ENCODE measurements around the gene TAF11. TPM values are rescaled to one million over a fixed set of nuclear protein-coding genes. Genes with fewer than 3 reads are reported as not detected.
"Not testable (repeated sequence)": the region's sequence is repeated elsewhere in the genome, so short reads cannot be mapped to it uniquely, and the experiment has no call there.

TAF11 gene
- polyA plus RNA-seq, 4 donors, result 31.0 to 45.2 (median 38.9) TPM

DNA sequence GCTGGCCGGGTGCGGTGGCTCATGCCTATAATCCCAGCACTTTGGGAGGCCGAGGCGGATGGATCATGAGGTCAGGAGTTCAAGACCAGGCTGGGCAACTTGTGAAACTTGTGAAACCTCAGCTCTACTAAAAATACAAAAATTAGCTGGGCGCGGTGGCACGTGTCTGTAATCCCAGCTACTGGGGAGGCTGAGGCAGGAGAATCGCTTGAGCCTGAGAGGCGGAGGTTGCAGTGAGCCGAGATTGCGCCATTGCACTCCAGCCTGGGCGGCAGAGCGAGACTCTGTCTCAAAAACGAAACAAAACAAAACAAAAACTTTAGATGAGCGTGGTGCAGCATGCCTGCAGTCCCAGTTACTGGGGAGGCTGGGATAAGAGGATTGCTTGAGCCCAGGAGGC lies 2.0 kb downstream of the TAF11 start:
- H3K27me3 ChIP-seq (ENCODE audit: control insufficient read depth in 3 of 3, insufficient read depth in 3 of 3, low read length in 3 of 3); FAIRE-seq; H3K9me3 ChIP-seq (ENCODE audit: control insufficient read depth in 2 of 2, insufficient read depth in 1 of 2, low read depth in 1 of 2, low read length in 1 of 2); H3K4me1 ChIP-seq (ENCODE audit: control insufficient read depth in 3 of 3, insufficient read depth in 2 of 3, low read depth in 1 of 3, low read length in 2 of 3); DNase-seq; H3K4me3 ChIP-seq (ENCODE audit: low read depth in 1 of 3, low read length in 3 of 3); H3K27ac ChIP-seq (ENCODE audit: low read depth in 1 of 3, low read length in 2 of 3): not testable (repeated sequence)
- peaks cover 0 to 19% (median 4%) of the 10 kb centered on the region in 3 donors for H3K36me3 ChIP-seq (ENCODE audit: control insufficient read depth in 3 of 3, insufficient read depth in 2 of 3, low read depth in 1 of 3, low read length in 3 of 3)
- 89 to 93% (median 92%) methylated on average over 15 of the region's 15 CpGs for WGBS, 3 donors

DNA sequence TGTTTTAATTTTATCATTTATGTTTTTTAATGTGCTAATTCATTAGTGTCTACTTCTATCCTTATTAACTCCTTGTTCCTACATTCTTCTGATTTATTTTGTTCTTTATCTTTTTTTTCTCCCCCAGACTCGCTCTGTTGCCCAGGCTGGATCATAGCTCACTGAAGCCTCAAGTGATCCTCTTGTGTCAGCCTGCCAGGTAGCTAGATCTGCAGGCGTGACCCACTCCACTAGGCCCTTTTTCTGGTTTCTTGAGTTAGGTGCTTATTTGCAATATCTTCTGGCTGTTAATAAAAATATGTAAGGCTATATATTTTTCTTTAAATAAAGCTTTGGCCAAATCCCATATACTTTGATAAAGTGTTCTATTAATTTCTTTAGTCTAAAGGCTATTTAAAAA lies 2.8 kb downstream of the TAF11 start:
- Histone ChIP-seq H3K9me3 (ENCODE audit: control insufficient read depth in 2 of 2, insufficient read depth in 1 of 2, low read depth in 1 of 2, low read length in 1 of 2) (no peaks in the 10 kb centered on the region), H3K27ac (ENCODE audit: low read depth in 1 of 3, low read length in 2 of 3) (no peak overlapping the region), H3K36me3 (ENCODE audit: control insufficient read depth in 3 of 3, insufficient read depth in 2 of 3, low read depth in 1 of 3, low read length in 3 of 3) (peaks cover 0 to 19% (median 7%) of the 10 kb centered on the region in 3 donors), H3K27me3 (ENCODE audit: control insufficient read depth in 3 of 3, insufficient read depth in 3 of 3, low read length in 3 of 3) (no peaks in the 10 kb centered on the region), H3K4me3 (ENCODE audit: low read depth in 1 of 3, low read length in 3 of 3) (no peak overlapping the region), H3K4me1 (ENCODE audit: control insufficient read depth in 3 of 3, insufficient read depth in 2 of 3, low read depth in 1 of 3, low read length in 2 of 3) (peaks cover 0 to 3% (median 0%) of the 10 kb centered on the region in 3 donors)
- FAIRE-seq (no peak), DNase-seq (no peak)
- 94 to 96% (median 96%) methylated on average over 2 of the region's 2 CpGs for WGBS, 3 donors

DNA sequence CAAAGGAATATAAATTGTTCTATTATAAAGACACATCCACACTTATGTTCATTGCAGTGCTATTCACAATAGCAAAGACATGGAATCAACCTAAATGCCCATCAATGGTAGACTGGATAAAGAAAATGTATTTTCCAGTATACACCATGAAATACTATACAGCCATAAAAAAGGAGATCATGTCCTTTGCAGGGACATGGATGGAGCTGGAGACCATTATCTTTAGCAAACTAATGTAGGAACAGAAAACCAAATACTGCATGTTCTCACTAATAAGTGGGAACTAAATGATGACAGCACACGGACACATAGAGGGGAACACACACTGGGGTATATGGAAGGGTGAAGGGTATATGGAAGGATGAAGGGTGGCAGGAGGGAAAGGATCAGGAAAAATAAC lies 3.8 kb downstream of the TAF11 start:
- not testable (repeated sequence) for FAIRE-seq
- 100% methylated on average over 1 of the region's 1 CpG for WGBS, 3 donors

DNA sequence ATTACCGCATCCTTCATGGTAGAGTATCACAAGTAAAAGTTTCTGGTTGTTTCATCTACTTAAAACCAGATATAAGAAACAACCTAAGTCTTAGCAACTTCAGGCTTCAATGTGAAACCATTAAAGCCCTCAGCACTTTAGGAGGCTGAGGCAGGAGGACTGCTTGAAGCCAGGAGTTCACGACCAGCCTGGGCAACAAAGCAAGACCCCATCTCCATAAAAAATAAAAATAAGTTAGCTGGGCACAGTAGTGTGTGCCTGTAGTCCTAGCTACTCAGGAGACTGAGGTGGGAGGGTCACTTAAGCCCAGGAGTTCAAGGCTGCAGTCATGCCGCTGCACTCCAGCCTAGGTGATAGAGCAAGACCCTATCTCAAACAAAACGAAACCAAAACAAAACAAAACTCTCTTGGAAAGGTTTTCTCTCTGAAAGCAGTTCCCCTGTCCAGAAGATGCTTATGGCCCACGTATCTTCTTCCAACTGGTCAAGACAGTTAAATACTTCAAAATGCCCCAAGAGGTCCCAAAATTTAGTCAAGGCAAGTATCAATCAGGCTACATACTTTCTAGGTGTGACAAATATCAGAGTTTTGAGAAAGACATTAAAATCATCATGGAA lies 9.9 kb downstream of the TAF11 start:
- FAIRE-seq (no peak), DNase-seq (no peak)
- Histone ChIP-seq H3K4me3 (ENCODE audit: low read depth in 1 of 3, low read length in 3 of 3) (no peak overlapping the region), H3K9me3 (ENCODE audit: control insufficient read depth in 2 of 2, insufficient read depth in 1 of 2, low read depth in 1 of 2, low read length in 1 of 2) (no peaks in the 10 kb centered on the region), H3K27ac (ENCODE audit: low read depth in 1 of 3, low read length in 2 of 3) (no peak overlapping the region), H3K4me1 (ENCODE audit: control insufficient read depth in 3 of 3, insufficient read depth in 2 of 3, low read depth in 1 of 3, low read length in 2 of 3) (peaks cover 0 to 12% (median 0%) of the 10 kb centered on the region in 3 donors), H3K27me3 (ENCODE audit: control insufficient read depth in 3 of 3, insufficient read depth in 3 of 3, low read length in 3 of 3) (no peaks in the 10 kb centered on the region), H3K36me3 (ENCODE audit: control insufficient read depth in 3 of 3, insufficient read depth in 2 of 3, low read depth in 1 of 3, low read length in 3 of 3) (peaks cover 7 to 27% (median 22%) of the 10 kb centered on the region in 3 donors)
- 88 to 96% (median 92%) methylated on average over 5 of the region's 5 CpGs for whole genome bisulfite sequencing, 3 donors

More for the DNA sequence above, 3.8 kb downstream of the TAF11 start:
- H3K4me1 ChIP-seq (ENCODE audit: control insufficient read depth in 3 of 3, insufficient read depth in 2 of 3, low read depth in 1 of 3, low read length in 2 of 3); DNase-seq; H3K4me3 ChIP-seq (ENCODE audit: low read depth in 1 of 3, low read length in 3 of 3); H3K27me3 ChIP-seq (ENCODE audit: control insufficient read depth in 3 of 3, insufficient read depth in 3 of 3, low read length in 3 of 3); H3K9me3 ChIP-seq (ENCODE audit: control insufficient read depth in 2 of 2, insufficient read depth in 1 of 2, low read depth in 1 of 2, low read length in 1 of 2); H3K27ac ChIP-seq (ENCODE audit: low read depth in 1 of 3, low read length in 2 of 3): not testable (repeated sequence)
- H3K36me3 ChIP-seq (ENCODE audit: control insufficient read depth in 3 of 3, insufficient read depth in 2 of 3, low read depth in 1 of 3, low read length in 3 of 3), result peaks cover 0 to 20% (median 8%) of the 10 kb centered on the region in 3 donors

DNA sequence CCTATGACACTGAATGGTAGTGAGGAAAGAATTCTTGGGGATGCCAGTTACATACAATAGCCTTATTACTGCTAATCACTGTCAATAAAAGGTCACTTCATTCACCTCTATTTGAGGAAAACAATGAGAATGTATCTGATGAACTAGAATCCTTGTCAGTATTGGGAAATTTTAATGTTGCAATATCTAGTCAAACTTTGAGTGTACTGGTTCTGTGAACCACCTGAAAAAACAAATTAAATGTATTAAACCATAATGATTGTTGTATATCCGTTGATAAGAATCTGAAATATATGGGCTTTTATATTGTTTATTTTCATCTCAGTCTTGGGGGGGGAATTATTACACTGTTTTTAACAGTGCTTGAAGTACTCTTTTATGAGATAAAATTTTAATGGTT lies 10.6 kb downstream of the TAF11 start:
- Histone ChIP-seq H3K9me3 (ENCODE audit: control insufficient read depth in 2 of 2, insufficient read depth in 1 of 2, low read depth in 1 of 2, low read length in 1 of 2) (no peaks in the 10 kb centered on the region), H3K4me1 (ENCODE audit: control insufficient read depth in 3 of 3, insufficient read depth in 2 of 3, low read depth in 1 of 3, low read length in 2 of 3) (peaks cover 0 to 12% (median 0%) of the 10 kb centered on the region in 3 donors), H3K36me3 (ENCODE audit: control insufficient read depth in 3 of 3, insufficient read depth in 2 of 3, low read depth in 1 of 3, low read length in 3 of 3) (peaks cover 7 to 32% (median 26%) of the 10 kb centered on the region in 3 donors), H3K27me3 (ENCODE audit: control insufficient read depth in 3 of 3, insufficient read depth in 3 of 3, low read length in 3 of 3) (no peaks in the 10 kb centered on the region), H3K4me3 (ENCODE audit: low read depth in 1 of 3, low read length in 3 of 3) (no peak overlapping the region), H3K27ac (ENCODE audit: low read depth in 1 of 3, low read length in 2 of 3) (peak overlapping the region in 1 of 3 donors; percentile 80)
- WGBS, 3 donors, result 84 to 95% (median 88%) methylated on average over 1 of the region's 1 CpG
- DNase-seq (no peak), FAIRE-seq (no peak)

DNA sequence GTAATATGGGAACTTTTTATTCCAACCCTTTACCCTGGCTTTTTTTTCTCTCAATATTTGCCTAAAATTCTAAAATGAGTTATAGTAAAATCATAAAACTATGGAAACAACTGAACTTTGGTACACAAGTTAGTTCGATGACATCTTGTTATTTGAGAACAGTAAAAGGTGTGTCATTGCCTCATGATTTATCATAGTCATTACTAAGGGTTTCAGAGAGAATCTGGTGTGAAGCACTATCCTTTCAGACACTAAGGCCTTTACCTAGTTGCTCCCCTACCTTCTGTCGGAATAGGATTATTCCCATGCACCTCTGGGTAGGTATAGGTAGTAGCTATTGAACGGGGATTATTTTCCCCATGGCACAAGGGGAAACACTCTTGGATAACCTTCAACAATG lies 11.4 kb downstream of the TAF11 start:
- Histone ChIP-seq H3K27me3 (ENCODE audit: control insufficient read depth in 3 of 3, insufficient read depth in 3 of 3, low read length in 3 of 3) (no peaks in the 10 kb centered on the region), H3K27ac (ENCODE audit: low read depth in 1 of 3, low read length in 2 of 3) (peak overlapping the region in 1 of 3 donors; percentile 80), H3K9me3 (ENCODE audit: control insufficient read depth in 2 of 2, insufficient read depth in 1 of 2, low read depth in 1 of 2, low read length in 1 of 2) (no peaks in the 10 kb centered on the region), H3K4me3 (ENCODE audit: low read depth in 1 of 3, low read length in 3 of 3) (no peak overlapping the region), H3K4me1 (ENCODE audit: control insufficient read depth in 3 of 3, insufficient read depth in 2 of 3, low read depth in 1 of 3, low read length in 2 of 3) (peaks cover 0 to 12% (median 0%) of the 10 kb centered on the region in 3 donors), H3K36me3 (ENCODE audit: control insufficient read depth in 3 of 3, insufficient read depth in 2 of 3, low read depth in 1 of 3, low read length in 3 of 3) (peaks cover 7 to 30% (median 29%) of the 10 kb centered on the region in 3 donors)
- FAIRE-seq, result no peak
- WGBS, 3 donors, result 73 to 86% (median 86%) methylated on average over 3 of the region's 3 CpGs
- DNase-seq, result peak in 1 of 2 donors; percentile 64

DNA sequence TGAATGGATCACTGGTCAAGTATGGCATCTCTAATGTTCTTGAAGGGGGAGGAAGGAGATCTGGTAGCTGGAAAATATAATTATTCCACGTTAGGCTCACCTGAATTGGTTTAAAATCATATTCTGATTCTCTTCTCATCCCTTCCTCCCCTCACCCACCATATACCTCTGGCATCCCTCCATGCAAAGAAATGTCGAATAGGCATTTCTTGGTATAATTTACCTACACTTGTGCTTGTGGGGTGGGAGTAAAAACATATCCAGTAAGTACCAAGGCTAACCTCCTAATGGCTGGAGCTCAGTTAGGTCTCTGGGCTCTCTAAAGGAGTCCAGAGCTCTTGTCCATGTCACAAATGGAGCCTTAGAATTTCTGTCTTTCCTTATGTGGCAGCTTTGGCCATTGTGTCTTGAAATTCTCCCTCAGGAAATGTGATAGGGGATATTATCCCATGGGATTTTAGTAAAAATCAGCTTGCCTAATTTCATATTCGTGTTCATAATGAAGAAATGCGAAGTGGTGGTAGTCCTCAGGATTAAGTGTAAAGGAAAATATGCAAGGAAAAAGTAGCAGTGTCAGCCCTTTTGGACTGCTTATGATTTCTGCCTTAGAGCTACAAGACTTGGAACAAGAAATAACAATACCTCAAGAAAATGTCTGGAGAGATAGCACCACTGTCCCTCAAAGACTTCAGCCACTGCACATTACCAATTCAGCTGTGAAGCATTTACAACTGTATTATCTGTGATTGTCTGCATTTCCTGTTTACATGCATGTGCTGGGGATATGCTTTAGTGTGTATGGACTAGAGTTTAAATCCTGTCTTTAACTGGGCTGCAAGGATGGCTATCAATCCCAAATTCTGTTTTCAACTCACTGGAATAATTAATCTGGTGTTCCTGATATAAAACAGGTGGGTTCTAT lies 12.3 kb downstream of the TAF11 start:
- peaks cover 0 to 12% (median 0%) of the 10 kb centered on the region in 3 donors for H3K4me1 ChIP-seq (ENCODE audit: control insufficient read depth in 3 of 3, insufficient read depth in 2 of 3, low read depth in 1 of 3, low read length in 2 of 3)
- H3K27ac ChIP-seq (ENCODE audit: low read depth in 1 of 3, low read length in 2 of 3), result peak overlapping the region in 1 of 3 donors; percentile 80
- no peaks in the 10 kb centered on the region for H3K27me3 ChIP-seq (ENCODE audit: control insufficient read depth in 3 of 3, insufficient read depth in 3 of 3, low read length in 3 of 3)
- peaks cover 7 to 36% (median 36%) of the 10 kb centered on the region in 3 donors for H3K36me3 ChIP-seq (ENCODE audit: control insufficient read depth in 3 of 3, insufficient read depth in 2 of 3, low read depth in 1 of 3, low read length in 3 of 3)
- no peak for FAIRE-seq
- DNase-seq, result peak in 1 of 2 donors; percentile 48
- H3K9me3 ChIP-seq (ENCODE audit: control insufficient read depth in 2 of 2, insufficient read depth in 1 of 2, low read depth in 1 of 2, low read length in 1 of 2), result no peaks in the 10 kb centered on the region
- H3K4me3 ChIP-seq (ENCODE audit: low read depth in 1 of 3, low read length in 3 of 3), result no peak overlapping the region
- 86 to 92% (median 89%) methylated on average over 4 of the region's 4 CpGs for WGBS, 3 donors

DNA sequence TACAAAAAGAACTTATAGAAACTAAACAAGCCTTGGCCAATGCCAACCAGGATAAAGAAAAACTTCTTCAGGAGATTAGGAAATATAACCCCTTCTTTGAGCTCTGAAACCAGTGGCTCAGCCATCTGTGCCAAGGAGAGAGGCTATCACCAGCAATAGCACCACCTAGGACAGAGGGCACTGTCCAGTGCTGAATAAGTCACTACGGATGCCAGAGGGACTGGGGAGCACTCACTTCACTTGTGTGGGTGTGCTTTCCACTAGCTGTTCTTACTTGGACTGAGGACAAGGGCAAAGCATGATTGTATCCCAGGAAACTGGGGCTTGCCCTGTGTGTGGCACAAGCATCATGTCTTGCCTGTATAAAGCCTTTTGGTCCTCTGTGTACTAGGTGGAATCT lies 15.5 kb downstream of the TAF11 start:
- 74 to 89% (median 88%) methylated on average over 1 of the region's 1 CpG for WGBS, 3 donors
- Histone ChIP-seq H3K9me3 (ENCODE audit: control insufficient read depth in 2 of 2, insufficient read depth in 1 of 2, low read depth in 1 of 2, low read length in 1 of 2) (no peaks in the 10 kb centered on the region), H3K27me3 (ENCODE audit: control insufficient read depth in 3 of 3, insufficient read depth in 3 of 3, low read length in 3 of 3) (no peaks in the 10 kb centered on the region), H3K4me1 (ENCODE audit: control insufficient read depth in 3 of 3, insufficient read depth in 2 of 3, low read depth in 1 of 3, low read length in 2 of 3) (peaks cover 0 to 12% (median 0%) of the 10 kb centered on the region in 3 donors), H3K4me3 (ENCODE audit: low read depth in 1 of 3, low read length in 3 of 3) (no peak overlapping the region), H3K36me3 (ENCODE audit: control insufficient read depth in 3 of 3, insufficient read depth in 2 of 3, low read depth in 1 of 3, low read length in 3 of 3) (peaks cover 13 to 47% (median 32%) of the 10 kb centered on the region in 3 donors), H3K27ac (ENCODE audit: low read depth in 1 of 3, low read length in 2 of 3) (no peak overlapping the region)
- FAIRE-seq, result no peak
- DNase-seq, result no peak

Data from small intestine (tissue), 7 donors.